ENCODE results near the gene KIAA0825. TPM values are rescaled to one million over a fixed set of nuclear protein-coding genes. Genes with fewer than 3 reads are reported as not detected.

The KIAA0825 gene
- total RNA-seq, 2 experiments from 2014 or later, result 0.19 to 0.32 TPM

GRCh38 chr5:94113087-94113486 is 505.3 kb downstream of the KIAA0825 start:
- Histone ChIP-seq H3K9me3 (ENCODE audit: low read length) (peaks cover 24% of the 10 kb centered on the region), H3K9me2 (ENCODE audit: insufficient read depth, low read length) (no peaks in the 10 kb centered on the region), H2AFZ (ENCODE audit: low read length) (peak overlapping the region; percentile 99; the same call in 1 of the 2 replicates), H3K27ac (ENCODE audit: low read depth, low read length, poor library complexity, severe bottlenecking) (no peak overlapping the region), H3K4me1 (ENCODE audit: insufficient read depth, low read length, poor library complexity, severe bottlenecking) (peaks cover 10% of the 10 kb centered on the region), H3K36me3 (ENCODE audit: insufficient read depth, low read length) (no peaks in the 10 kb centered on the region; the same call in 1 of the 2 replicates), H3K4me3 (ENCODE audit: low read depth, low read length, poor library complexity, severe bottlenecking) (no peak overlapping the region), H4K20me1 (ENCODE audit: insufficient read depth, low read length) (no peaks in the 10 kb centered on the region), H3K4me2 (ENCODE audit: low read length) (no peak overlapping the region), H3K79me2 (ENCODE audit: insufficient read depth, low read depth, low read length) (peaks cover 10% of the 10 kb centered on the region; the same call in 1 of the 2 replicates)
- no TSS peak for BruUV-seq (replicated peaks)
- ChIA-PET POLR2A (interaction anchor here (0.6 kb wide), 1 partner anchor 187 kb away, joined by 3 read pairs; no protein-coding TSS in a partner anchor), CTCF (ENCODE audit: unreplicated experiment) (no interaction called here)
- TF ChIP-seq EZH2phosphoT487 (IDR thresholded peaks at IDR 0.05; ENCODE audit: borderline replicate concordance, low read depth, low read length), result no peak
- TF ChIP-seq, protein P1, sequence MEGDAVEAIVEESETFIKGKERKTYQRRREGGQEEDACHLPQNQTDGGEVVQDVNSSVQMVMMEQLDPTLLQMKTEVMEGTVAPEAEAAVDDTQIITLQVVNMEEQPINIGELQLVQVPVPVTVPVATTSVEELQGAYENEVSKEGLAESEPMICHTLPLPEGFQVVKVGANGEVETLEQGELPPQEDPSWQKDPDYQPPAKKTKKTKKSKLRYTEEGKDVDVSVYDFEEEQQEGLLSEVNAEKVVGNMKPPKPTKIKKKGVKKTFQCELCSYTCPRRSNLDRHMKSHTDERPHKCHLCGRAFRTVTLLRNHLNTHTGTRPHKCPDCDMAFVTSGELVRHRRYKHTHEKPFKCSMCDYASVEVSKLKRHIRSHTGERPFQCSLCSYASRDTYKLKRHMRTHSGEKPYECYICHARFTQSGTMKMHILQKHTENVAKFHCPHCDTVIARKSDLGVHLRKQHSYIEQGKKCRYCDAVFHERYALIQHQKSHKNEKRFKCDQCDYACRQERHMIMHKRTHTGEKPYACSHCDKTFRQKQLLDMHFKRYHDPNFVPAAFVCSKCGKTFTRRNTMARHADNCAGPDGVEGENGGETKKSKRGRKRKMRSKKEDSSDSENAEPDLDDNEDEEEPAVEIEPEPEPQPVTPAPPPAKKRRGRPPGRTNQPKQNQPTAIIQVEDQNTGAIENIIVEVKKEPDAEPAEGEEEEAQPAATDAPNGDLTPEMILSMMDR (conservative IDR thresholded peaks at IDR 0.05; ENCODE audit: low read length), result no peak
- intact Hi-C loops (cut with micrococcal nuclease; ENCODE audit: unreplicated experiment), result no loop called here
- no peak for DNase-seq (ENCODE audit: low spot score)

GRCh38 chr5:94111209-94112004 is 507.0 kb downstream of the KIAA0825 start:
- H3K4me2 ChIP-seq (ENCODE audit: low read length), result peak overlapping the region; percentile 97
- peaks cover 10% of the 10 kb centered on the region for H3K4me1 ChIP-seq (ENCODE audit: insufficient read depth, low read length, poor library complexity, severe bottlenecking)
- peaks cover 10% of the 10 kb centered on the region; the same call in 1 of the 2 replicates for H3K79me2 ChIP-seq (ENCODE audit: insufficient read depth, low read depth, low read length)
- ChIA-PET CTCF (ENCODE audit: unreplicated experiment) (no interaction called here), POLR2A (interaction anchor here (0.7 kb wide), 1 partner anchor 22 kb away, joined by 3 read pairs; no protein-coding TSS in a partner anchor)
- TSS peak; percentile 56 for BruUV-seq (replicated peaks)
- peak; percentile 95 for DNase-seq (ENCODE audit: low spot score)
- H3K27ac ChIP-seq (ENCODE audit: low read depth, low read length, poor library complexity, severe bottlenecking), result peak overlapping the region; percentile 6
- H4K20me1 ChIP-seq (ENCODE audit: insufficient read depth, low read length), result no peaks in the 10 kb centered on the region
- intact Hi-C loops (cut with micrococcal nuclease; ENCODE audit: unreplicated experiment), result no loop called here
- peak overlapping the region; percentile 99 for H2AFZ ChIP-seq (ENCODE audit: low read length)
- H3K9me2 ChIP-seq (ENCODE audit: insufficient read depth, low read length), result no peaks in the 10 kb centered on the region
- no peaks in the 10 kb centered on the region; the same call in 1 of the 2 replicates for H3K36me3 ChIP-seq (ENCODE audit: insufficient read depth, low read length)
- peaks cover 22% of the 10 kb centered on the region; the same call in 1 of the 2 replicates for H3K9me3 ChIP-seq (ENCODE audit: low read length)
- H3K4me3 ChIP-seq (ENCODE audit: low read depth, low read length, poor library complexity, severe bottlenecking), result peak overlapping the region; percentile 97
- no peak for TF ChIP-seq EZH2phosphoT487 (IDR thresholded peaks at IDR 0.05; ENCODE audit: borderline replicate concordance, low read depth, low read length)
- TF ChIP-seq, protein P1 (conservative IDR thresholded peaks at IDR 0.05; ENCODE audit: low read length), result no peak
